Ishikawa (cell line): Measurements from ENCODE around the gene ARFRP1.

Experiments used
- CEBPB ChIP-seq: IDR thresholded peaks from 2 replicates; pipeline ENCODE4 v1.6.1; 2012
- CREB1 ChIP-seq: IDR thresholded peaks from 2 replicates; pipeline ENCODE4 v1.6.1; 2012; ENCODE audit warnings: low read depth
- EGR1 ChIP-seq: IDR thresholded peaks from 2 replicates; pipeline ENCODE4 v1.6.1; 2012
- EP300 ChIP-seq: IDR thresholded peaks from 2 replicates; pipeline ENCODE4 v1.6.1; 2012; ENCODE audit warnings: borderline replicate concordance
- MAX ChIP-seq: IDR thresholded peaks from 2 replicates; pipeline ENCODE4 v1.6.1; 2012
- NFIC ChIP-seq: IDR thresholded peaks from 2 replicates; pipeline ENCODE4 v1.6.1; 2012
- RAD21 ChIP-seq: IDR thresholded peaks from 2 replicates; pipeline ENCODE4 v1.6.1; 2012; ENCODE audit warnings: low read depth
- REST ChIP-seq: IDR thresholded peaks from 2 replicates; pipeline ENCODE4 v1.6.1; 2012; ENCODE audit warnings: low read depth, mild to moderate bottlenecking
- TAF1 ChIP-seq: IDR thresholded peaks from 2 replicates; pipeline ENCODE4 v1.6.1; 2012; ENCODE audit warnings: low read depth, mild to moderate bottlenecking
- TCF12 ChIP-seq: IDR thresholded peaks from 2 replicates; pipeline ENCODE4 v1.6.1; 2012; ENCODE audit warnings: low read depth
- TEAD4 ChIP-seq: IDR thresholded peaks from 2 replicates; pipeline ENCODE4 v1.6.1; 2012
- USF1 ChIP-seq: IDR thresholded peaks from 2 replicates; pipeline ENCODE4 v1.6.1; 2012
- YY1 ChIP-seq: IDR thresholded peaks from 2 replicates; pipeline ENCODE4 v1.6.1; 2012; ENCODE audit warnings: low read depth
- ZBTB7A ChIP-seq: IDR thresholded peaks from 2 replicates; pipeline ENCODE4 v1.6.1; 2012; ENCODE audit warnings: low read depth

- TF ChIP-seq EP300 (no peak), TCF12 (no peak), REST (no peak), MAX (no peak), TEAD4 (no peak), YY1 (no peak), CEBPB (no peak), NFIC (no peak), TAF1 (no peak), RAD21 (no peak), ZBTB7A (no peak), EGR1 (no peak), CREB1 (no peak), USF1 (no peak)
Measured at GRCh38 chr20:63756648-63756991, 48.8 kb upstream of the ARFRP1 start.
